Measurements from ENCODE around the gene LTC4S. TPM values are rescaled to one million over a fixed set of nuclear protein-coding genes. Genes with fewer than 3 reads are reported as not detected.

LTC4S gene
- total RNA-seq, 1 experiment from 2014 or later = 2.6 TPM

GRCh38 chr5:179828756-179829421 lies 35.1 kb downstream of the LTC4S start:
- ChIA-PET CTCF (interaction anchor here (3.1 kb wide), 1 partner anchor 27 kb away, joined by 11 read pairs; no protein-coding TSS in a partner anchor), POLR2A (no interaction called here)
- Mint-ChIP-seq H3K27ac (peak overlapping the region; percentile 88), H3K27me3 (ENCODE audit: low read depth) (no peaks in the 10 kb centered on the region), H3K36me3 (peaks cover 89% of the 10 kb centered on the region), H3K4me3 (peak overlapping the region; percentile 26; the same call in 1 of the 2 replicates), H3K9me3 (0 out of 2 replicates have a peak, but pooled peaks cover 7% of the 10 kb centered on the region), H3K4me1 (peaks cover 26% of the 10 kb centered on the region)
- TF ChIP-seq GABPB1 (CRISPR knock-in tag; IDR thresholded peaks at IDR 0.05) = no peak
- no peak for TF ChIP-seq FOXP1 (CRISPR knock-in tag; IDR thresholded peaks at IDR 0.05; ENCODE audit: borderline replicate concordance)
- no peak for TF ChIP-seq ATF2 (CRISPR knock-in tag; IDR thresholded peaks at IDR 0.05; ENCODE audit: borderline replicate concordance, low read depth)
- peak; percentile 59 for TF ChIP-seq ZNF423 (CRISPR knock-in tag; IDR thresholded peaks at IDR 0.05)
- no peak for TF ChIP-seq MYBL2 (CRISPR knock-in tag; IDR thresholded peaks at IDR 0.05)
- DNase-seq (ENCODE audit: low spot score) (no peak), ATAC-seq (peak; percentile 11; the same call in 1 of the 2 replicates)

GRCh38 chr5:179829732-179830435 lies 36.1 kb downstream of the LTC4S start:
- Mint-ChIP-seq H3K4me1 (peaks cover 26% of the 10 kb centered on the region), H3K36me3 (peaks cover 81% of the 10 kb centered on the region), H3K9me3 (0 out of 2 replicates have a peak, but pooled peaks cover 7% of the 10 kb centered on the region), H3K4me3 (no peak overlapping the region), H3K27ac (no peak overlapping the region), H3K27me3 (ENCODE audit: low read depth) (no peaks in the 10 kb centered on the region)
- TF ChIP-seq OVOL2 (CRISPR knock-in tag; IDR thresholded peaks at IDR 0.05; ENCODE audit: borderline replicate concordance) (no peak), NFATC4 (CRISPR knock-in tag; IDR thresholded peaks at IDR 0.05) (no peak), ZMAT4 (CRISPR knock-in tag; IDR thresholded peaks at IDR 0.05) (no peak), IRF2 (CRISPR knock-in tag; IDR thresholded peaks at IDR 0.05; ENCODE audit: borderline replicate concordance, low read depth) (no peak), IRF1 (CRISPR knock-in tag; IDR thresholded peaks at IDR 0.05) (no peak), ELF4 (CRISPR knock-in tag; IDR thresholded peaks at IDR 0.05; ENCODE audit: low read depth) (no peak)
- ChIA-PET POLR2A (no interaction called here), CTCF (interaction anchor here (3.1 kb wide), 1 partner anchor 28 kb away, joined by 11 read pairs; no protein-coding TSS in a partner anchor)
- no peak for ATAC-seq
- DNase-seq (ENCODE audit: low spot score) = no peak

- ChIA-PET CTCF (interaction anchor here (3.1 kb wide), 1 partner anchor 29 kb away, joined by 11 read pairs; no protein-coding TSS in a partner anchor), POLR2A (no interaction called here)
- H3K36me3 Mint-ChIP-seq = peaks cover 81% of the 10 kb centered on the region
- peaks cover 26% of the 10 kb centered on the region for H3K4me1 Mint-ChIP-seq
- TF ChIP-seq ZNF423 (CRISPR knock-in tag; IDR thresholded peaks at IDR 0.05) = no peak
- TF ChIP-seq NFE2L1 (CRISPR knock-in tag; IDR thresholded peaks at IDR 0.05) = no peak
- TF ChIP-seq IRF1 (CRISPR knock-in tag; IDR thresholded peaks at IDR 0.05) = no peak
- TF ChIP-seq IRF2 (CRISPR knock-in tag; IDR thresholded peaks at IDR 0.05; ENCODE audit: borderline replicate concordance, low read depth) = no peak
- no peak for TF ChIP-seq NFYB (CRISPR knock-in tag; conservative IDR thresholded peaks at IDR 0.05; ENCODE audit: low read depth)
- TF ChIP-seq ZNF671 (CRISPR knock-in tag; IDR thresholded peaks at IDR 0.05) = no peak
- no peak for TF ChIP-seq TEAD4 (CRISPR knock-in tag; IDR thresholded peaks at IDR 0.05)
- no peak for TF ChIP-seq E2F1 (CRISPR knock-in tag; IDR thresholded peaks at IDR 0.05)
- no peak for TF ChIP-seq ZNF281 (CRISPR knock-in tag; IDR thresholded peaks at IDR 0.05)
- TF ChIP-seq ZNF263 (CRISPR knock-in tag; IDR thresholded peaks at IDR 0.05; ENCODE audit: low read depth) = no peak
- TF ChIP-seq GRHL2 (CRISPR knock-in tag; IDR thresholded peaks at IDR 0.05; ENCODE audit: insufficient replicate concordance, severe bottlenecking) = no peak
- TF ChIP-seq E2F4 (CRISPR knock-in tag; IDR thresholded peaks at IDR 0.05; ENCODE audit: borderline replicate concordance, low read depth) = no peak
- ATAC-seq (no peak), DNase-seq (ENCODE audit: low spot score) (no peak)
- H3K4me3 Mint-ChIP-seq = no peak overlapping the region
- H3K9me3 Mint-ChIP-seq = peaks cover 12% of the 10 kb centered on the region
- H3K27ac Mint-ChIP-seq = no peak overlapping the region
- H3K27me3 Mint-ChIP-seq (ENCODE audit: low read depth) = no peaks in the 10 kb centered on the region; the same call in 1 of the 2 replicates
These were observed 37.2 kb downstream of the LTC4S start for GRCh38 chr5:179830818-179831468.
